GM19438 (cell line): Measurements from ENCODE around the gene EGLN1.

ENCODE experiments used
- ATAC-seq: cut with Tn5 transposase; IDR thresholded peaks from one replicate; pipeline ENCODE4 v1.9.1; 2021; ENCODE audit warnings: low read depth; ENCODE audit not compliant: unreplicated experiment

Gene EGLN1

GRCh38 chr1:231335663-231336602 is 86.2 kb downstream of the EGLN1 start:
- ATAC-seq, result no peak

GRCh38 chr1:231334952-231335351 is 87.1 kb downstream of the EGLN1 start:
- ATAC-seq, result no peak

GRCh38 chr1:231334079-231334666 is 87.9 kb downstream of the EGLN1 start:
- ATAC-seq, result no peak

GRCh38 chr1:231332761-231333160 is 89.3 kb downstream of the EGLN1 start:
- ATAC-seq, result no peak

GRCh38 chr1:231329483-231329882 is 92.6 kb downstream of the EGLN1 start:
- no peak for ATAC-seq

GRCh38 chr1:231327617-231328016 is 94.5 kb downstream of the EGLN1 start:
- ATAC-seq, result no peak

GRCh38 chr1:231326248-231326647 is 95.8 kb downstream of the EGLN1 start:
- ATAC-seq, result no peak

- no peak for ATAC-seq
These were observed 97.4 kb downstream of the EGLN1 start for GRCh38 chr1:231324660-231325059.

- ATAC-seq, result no peak
These were observed 99.1 kb downstream of the EGLN1 start for GRCh38 chr1:231322880-231323530.

GRCh38 chr1:231319080-231319479 is 103.0 kb downstream of the EGLN1 start:
- ATAC-seq, result no peak

GRCh38 chr1:231318568-231318967 is 103.5 kb downstream of the EGLN1 start:
- no peak for ATAC-seq

GRCh38 chr1:231318015-231318355 is 104.1 kb downstream of the EGLN1 start:
- no peak for ATAC-seq

- ATAC-seq, result no peak
These were observed 104.6 kb downstream of the EGLN1 start for GRCh38 chr1:231317306-231318014.

GRCh38 chr1:231315887-231316286 is 106.2 kb downstream of the EGLN1 start:
- ATAC-seq, result no peak
